Mucosa of descending colon (tissue), 3 donors: Measurements from ENCODE around the gene CNPY1. TPM values are rescaled to one million over a fixed set of nuclear protein-coding genes. Genes with fewer than 3 reads are reported as not detected.
"Not testable (repeated sequence)": the region's sequence is repeated elsewhere in the genome, so short reads cannot be mapped to it uniquely, and the experiment has no call there.

Experiments
- ATAC-seq: fragments of 200-7000 bp; cut with Tn5 transposase; one replicate; pipeline ENCODE4 v1.9.1; 2020; ENCODE audit warnings: mild to moderate bottlenecking, moderate library complexity
- DNase-seq, 3 donors: peaks; one replicate each; pipeline ENCODE4 v3.0.0-alpha.2; 2020
- H3K36me3 ChIP-seq: fragments of 200-600 bp; one replicate; pipeline ENCODE4 v1.8.0; 2021; ENCODE audit warnings: low read depth, mild to moderate bottlenecking
- H3K4me1 ChIP-seq: fragments of 200-600 bp; one replicate; pipeline ENCODE4 v1.8.0; 2021; ENCODE audit warnings: low read depth, mild to moderate bottlenecking
- H3K4me3 ChIP-seq: fragments of 200-600 bp; one replicate; pipeline ENCODE4 v1.8.0; 2021; ENCODE audit warnings: mild to moderate bottlenecking
- H3K9me3 ChIP-seq: fragments of 200-600 bp; one replicate; pipeline ENCODE4 v1.8.0; 2021; ENCODE audit warnings: mild to moderate bottlenecking
- intact Hi-C, 2 donors: fragments of 100-400 bp; cut with DNase I in 1 of 2; cut with micrococcal nuclease in 1 of 2; formaldehyde crosslinking; loops; one replicate each; pipeline versions ENCODE4 v1.11.0 to v1.11.1; 2022; cut with DNase I, micrococcal nuclease
- total RNA-seq, 3 donors: library from RNA; stranded (reverse); fragmentation: NEBNext Ultra II Directional in 2 of 3; extraction: Animal tissue kit (Norgen Biotek cat#: 25700) in 2 of 3; gene quantifications; one replicate each; pipeline versions ENCODE4 v1.2.1 to v1.2.4, GENCODE V29; 2021 to 2023
- TF ChIP-seq, protein P1 (sequence below): fragments of 200-600 bp; IDR thresholded peaks from one replicate; pipeline ENCODE4 v1.8.0; 2022; ENCODE audit warnings: antibody characterized with exemption, mild to moderate bottlenecking
- donor health status: DM: no; HTN: no; CAD: no; lungs with moderate emphysema.
- donor health status: DM: no; HTN: no; CAD: no.
- donor health status: DM: no; HTN: yes; CAD: no.

CNPY1 gene
- total RNA-seq, 3 donors from 2014 or later: not detected

GRCh38 chr7:155521007-155521742, 25.2 kb downstream of the CNPY1 start:
- Histone ChIP-seq H3K4me3 (no peak overlapping the region), H3K4me1 (no peaks in the 10 kb centered on the region), H3K9me3 (no peaks in the 10 kb centered on the region), H3K36me3 (no peaks in the 10 kb centered on the region)
- TF ChIP-seq, protein P1, sequence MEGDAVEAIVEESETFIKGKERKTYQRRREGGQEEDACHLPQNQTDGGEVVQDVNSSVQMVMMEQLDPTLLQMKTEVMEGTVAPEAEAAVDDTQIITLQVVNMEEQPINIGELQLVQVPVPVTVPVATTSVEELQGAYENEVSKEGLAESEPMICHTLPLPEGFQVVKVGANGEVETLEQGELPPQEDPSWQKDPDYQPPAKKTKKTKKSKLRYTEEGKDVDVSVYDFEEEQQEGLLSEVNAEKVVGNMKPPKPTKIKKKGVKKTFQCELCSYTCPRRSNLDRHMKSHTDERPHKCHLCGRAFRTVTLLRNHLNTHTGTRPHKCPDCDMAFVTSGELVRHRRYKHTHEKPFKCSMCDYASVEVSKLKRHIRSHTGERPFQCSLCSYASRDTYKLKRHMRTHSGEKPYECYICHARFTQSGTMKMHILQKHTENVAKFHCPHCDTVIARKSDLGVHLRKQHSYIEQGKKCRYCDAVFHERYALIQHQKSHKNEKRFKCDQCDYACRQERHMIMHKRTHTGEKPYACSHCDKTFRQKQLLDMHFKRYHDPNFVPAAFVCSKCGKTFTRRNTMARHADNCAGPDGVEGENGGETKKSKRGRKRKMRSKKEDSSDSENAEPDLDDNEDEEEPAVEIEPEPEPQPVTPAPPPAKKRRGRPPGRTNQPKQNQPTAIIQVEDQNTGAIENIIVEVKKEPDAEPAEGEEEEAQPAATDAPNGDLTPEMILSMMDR: no peak
- intact Hi-C loops: no loop called here
- DNase-seq (no peak), ATAC-seq (no peak)

DNA sequence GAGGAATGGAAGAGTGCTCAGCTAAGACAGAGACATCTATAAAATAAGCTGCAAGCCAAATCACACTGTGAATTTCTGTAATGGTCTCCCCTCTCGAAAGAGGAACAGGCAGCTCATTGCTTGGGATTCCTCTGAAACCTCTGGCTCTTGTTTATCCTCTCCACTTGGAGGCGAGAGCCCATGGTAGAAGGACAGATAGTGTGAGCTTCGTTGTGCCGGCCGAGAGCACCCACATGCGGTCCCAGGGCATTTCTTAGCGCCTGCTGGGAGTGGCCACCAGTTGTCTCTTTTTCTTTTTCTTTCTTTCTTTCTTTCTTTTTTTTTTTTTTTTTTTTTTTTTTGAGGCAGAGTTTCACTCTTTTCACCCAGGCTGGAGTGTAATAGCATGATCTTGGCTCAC, 26.2 kb downstream of the CNPY1 start:
- intact Hi-C loops: no loop called here
- no peak overlapping the region for H3K4me3 ChIP-seq
- DNase-seq: no peak
- TF ChIP-seq, protein P1: no peak
- no peaks in the 10 kb centered on the region for H3K4me1 ChIP-seq
- no peak for ATAC-seq
- no peaks in the 10 kb centered on the region for H3K36me3 ChIP-seq
- no peaks in the 10 kb centered on the region for H3K9me3 ChIP-seq

DNA sequence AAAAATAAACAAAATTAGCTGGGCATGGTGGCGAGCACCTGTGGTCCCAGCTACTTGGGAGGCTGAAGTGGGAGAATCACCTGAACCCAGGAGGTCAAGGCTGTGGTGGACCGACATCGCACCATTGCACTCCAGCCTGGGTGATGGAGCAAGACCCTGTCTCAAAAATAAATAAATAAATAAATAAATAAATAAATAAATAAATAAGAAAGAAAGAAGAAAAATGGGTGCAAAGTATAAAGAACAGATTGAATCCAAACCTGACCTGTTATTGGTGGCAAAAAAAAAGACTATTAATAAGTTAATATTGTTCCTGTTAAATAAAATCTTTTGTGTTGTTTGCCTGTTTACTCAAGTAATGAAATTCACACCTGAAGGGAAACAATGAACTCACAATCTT, 27.0 kb downstream of the CNPY1 start:
- intact Hi-C loops, ATAC-seq: not testable (repeated sequence)

DNA sequence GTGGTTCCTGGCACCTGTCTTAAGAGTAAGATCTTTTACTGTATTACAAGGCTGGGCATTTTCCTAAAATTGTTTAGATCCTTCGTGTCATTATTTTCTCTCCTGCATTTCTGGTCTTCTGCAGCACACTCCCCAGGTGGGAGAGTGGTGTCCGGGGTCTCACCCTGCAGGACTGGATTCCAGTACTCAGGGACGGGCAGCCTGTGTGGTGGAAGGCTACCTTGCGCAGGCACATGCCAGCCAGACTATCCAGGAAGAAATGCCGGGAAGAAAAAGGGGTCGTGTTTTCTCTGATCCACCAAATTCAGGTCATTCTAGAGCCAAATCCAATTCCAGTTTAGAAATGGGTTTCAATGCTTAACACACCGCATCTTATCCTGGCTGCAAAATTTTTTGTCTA, 27.7 kb downstream of the CNPY1 start:
- no peak for ATAC-seq
- H3K9me3 ChIP-seq: no peaks in the 10 kb centered on the region
- no peak for DNase-seq
- no peaks in the 10 kb centered on the region for H3K36me3 ChIP-seq
- intact Hi-C loops: no loop called here
- TF ChIP-seq, protein P1: no peak
- no peak overlapping the region for H3K4me3 ChIP-seq
- H3K4me1 ChIP-seq: no peaks in the 10 kb centered on the region

More for the DNA sequence above, 27.0 kb downstream of the CNPY1 start:
- H3K4me1 ChIP-seq, DNase-seq, H3K9me3 ChIP-seq, H3K4me3 ChIP-seq, H3K36me3 ChIP-seq: not testable (repeated sequence)

DNA sequence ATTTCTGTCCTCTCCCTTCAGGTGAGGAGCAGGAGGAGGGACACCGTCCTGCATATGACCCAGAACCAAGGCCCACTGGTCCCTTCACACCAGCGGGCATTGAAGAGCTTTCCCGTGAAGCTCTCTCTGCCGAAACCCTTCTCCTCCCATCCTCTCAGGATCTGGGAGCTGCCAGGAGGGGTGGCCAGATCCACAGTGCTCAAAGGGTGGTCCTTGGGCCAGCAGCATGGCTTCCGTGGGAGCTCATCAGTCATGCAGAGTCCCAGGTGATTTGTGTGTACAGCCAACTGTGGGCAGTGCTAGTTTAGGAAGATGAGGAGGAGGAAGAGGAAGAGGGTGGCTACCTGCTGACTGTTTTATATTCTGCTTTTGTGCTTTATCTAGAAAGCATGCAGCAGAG, 28.4 kb downstream of the CNPY1 start:
- TF ChIP-seq, protein P1: no peak
- no peak for DNase-seq
- Histone ChIP-seq H3K4me3 (no peak overlapping the region), H3K36me3 (no peaks in the 10 kb centered on the region), H3K4me1 (no peaks in the 10 kb centered on the region), H3K9me3 (no peaks in the 10 kb centered on the region)
- ATAC-seq: no peak
- intact Hi-C loops: no loop called here

GRCh38 chr7:155517452-155517851, 28.9 kb downstream of the CNPY1 start:
- Histone ChIP-seq H3K36me3 (no peaks in the 10 kb centered on the region), H3K4me1 (no peaks in the 10 kb centered on the region), H3K4me3 (no peak overlapping the region), H3K9me3 (no peaks in the 10 kb centered on the region)
- ATAC-seq (no peak), DNase-seq (no peak)
- TF ChIP-seq, protein P1: no peak
- intact Hi-C loops: no loop called here
